Stimulated activated CD4-positive, alpha-beta T cell treated with anti-CD3 and anti-CD28 coated beads, TNF-alpha, amount 100 ng/mL, for 1 hour (primary cell): ENCODE results near the gene TRAIP.
"Not testable (repeated sequence)": the region's sequence is repeated elsewhere in the genome, so short reads cannot be mapped to it uniquely, and the experiment has no call there.

Experiments used
- DNase-seq, 3 donors: peaks; one replicate each; pipeline ENCODE4 v3.0.0-alpha.2; 2020; ENCODE audit warnings: low read depth in 3 of 3, low spot score in 1 of 3

TRAIP gene

GRCh38 chr3:49831341-49831740 lies 25.0 kb downstream of the TRAIP start:
- no peak for DNase-seq

GRCh38 chr3:49826016-49826415 lies 30.3 kb downstream of the TRAIP start:
- DNase-seq: no peak

DNA sequence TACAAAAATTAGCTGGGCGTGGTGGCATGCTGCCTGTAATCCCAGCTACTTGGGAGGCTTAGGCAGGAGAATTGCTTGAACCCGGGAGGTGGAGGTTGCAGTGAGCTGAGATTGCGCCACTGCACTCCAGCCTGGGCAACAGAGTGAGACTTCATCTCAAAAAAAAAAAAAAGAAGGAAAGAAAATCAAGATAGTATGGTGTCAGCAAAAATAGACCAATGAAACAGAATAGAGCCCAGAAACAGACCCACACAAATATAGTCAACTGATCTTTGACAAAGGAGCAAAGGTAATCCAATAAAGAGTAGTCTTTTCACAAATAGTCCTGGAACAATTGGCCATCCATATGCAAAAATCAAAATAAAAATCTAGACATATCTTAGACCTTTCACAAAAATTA lies 33.2 kb downstream of the TRAIP start:
- DNase-seq: not testable (repeated sequence)

DNA sequence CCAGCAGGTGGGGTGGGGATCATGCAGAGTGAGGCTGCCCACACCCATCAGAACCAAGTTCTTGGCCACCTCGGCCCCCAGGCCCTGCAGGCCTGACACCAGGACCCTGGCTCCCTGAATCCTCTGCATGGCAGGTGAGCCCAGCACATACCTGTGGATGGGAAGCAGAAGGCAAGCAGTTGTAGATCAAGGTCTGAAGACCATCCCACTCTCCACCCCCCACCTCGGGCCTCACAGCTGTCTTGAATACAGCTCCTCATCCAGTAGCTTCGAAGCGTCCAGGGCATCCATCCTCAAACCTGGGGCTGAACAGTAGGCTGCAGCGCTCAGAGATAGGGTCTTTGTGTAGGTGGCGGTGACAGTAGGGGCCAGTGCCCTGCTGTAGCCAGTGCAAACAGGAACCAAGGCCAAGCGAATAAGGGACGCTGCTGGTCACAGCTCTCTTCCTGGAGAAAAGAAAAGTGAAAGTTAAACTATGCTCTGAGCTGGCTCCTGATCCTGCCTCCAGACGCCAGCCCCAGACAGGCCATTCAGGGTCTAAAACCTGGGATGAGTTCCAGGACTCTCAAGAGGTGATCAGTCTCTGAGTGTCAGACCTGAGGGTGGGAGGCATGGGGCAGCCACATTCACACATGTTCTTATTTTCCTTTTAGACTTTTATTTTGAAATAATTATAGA lies 42.7 kb downstream of the TRAIP start, which contains the start of gene UBA7:
UBA7 (minus strand) TSS at position 457 of the 678 bp plus-strand sequence; CDS start at position 291, 166 bp downstream.
- no peak for DNase-seq

- DNase-seq: no peak
Measured at GRCh38 chr3:49812916-49813496, 43.4 kb downstream of the TRAIP start.

DNA sequence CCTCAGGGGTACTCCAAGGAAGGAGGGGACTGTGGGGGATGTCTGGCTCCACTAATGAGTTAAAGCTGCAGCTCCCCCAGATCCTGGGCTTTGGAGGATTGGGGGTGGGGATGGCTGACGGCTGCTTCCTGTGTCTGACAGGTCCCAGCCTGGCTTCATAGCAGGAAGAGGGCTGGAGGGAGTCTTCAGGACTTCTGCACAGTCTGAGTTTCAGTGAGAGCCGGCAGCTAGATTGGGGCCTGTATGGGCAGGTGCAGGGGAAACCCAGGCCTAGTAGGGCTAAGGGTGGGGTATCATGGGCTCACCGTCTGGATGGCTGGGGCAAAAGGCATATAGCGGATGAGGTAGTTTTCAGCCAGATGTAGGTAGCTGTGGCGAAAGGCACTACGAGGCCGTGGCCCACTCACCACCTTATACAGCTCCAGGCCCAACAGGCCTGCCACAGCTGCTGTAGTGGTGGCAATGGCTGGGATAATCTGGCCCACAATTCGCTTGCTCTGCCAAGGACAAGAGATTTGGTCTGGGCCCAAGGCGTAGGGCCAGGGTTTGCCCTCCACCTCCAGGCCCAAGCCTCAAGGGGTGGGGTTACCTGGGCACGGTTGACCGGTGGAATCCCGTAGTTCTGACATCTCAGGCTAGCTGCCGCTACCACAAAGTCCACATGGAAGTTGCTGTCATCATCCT lies 48.8 kb downstream of the TRAIP start:
- DNase-seq: no peak

GRCh38 chr3:49806850-49807249 lies 49.5 kb downstream of the TRAIP start:
- DNase-seq: no peak

DNA sequence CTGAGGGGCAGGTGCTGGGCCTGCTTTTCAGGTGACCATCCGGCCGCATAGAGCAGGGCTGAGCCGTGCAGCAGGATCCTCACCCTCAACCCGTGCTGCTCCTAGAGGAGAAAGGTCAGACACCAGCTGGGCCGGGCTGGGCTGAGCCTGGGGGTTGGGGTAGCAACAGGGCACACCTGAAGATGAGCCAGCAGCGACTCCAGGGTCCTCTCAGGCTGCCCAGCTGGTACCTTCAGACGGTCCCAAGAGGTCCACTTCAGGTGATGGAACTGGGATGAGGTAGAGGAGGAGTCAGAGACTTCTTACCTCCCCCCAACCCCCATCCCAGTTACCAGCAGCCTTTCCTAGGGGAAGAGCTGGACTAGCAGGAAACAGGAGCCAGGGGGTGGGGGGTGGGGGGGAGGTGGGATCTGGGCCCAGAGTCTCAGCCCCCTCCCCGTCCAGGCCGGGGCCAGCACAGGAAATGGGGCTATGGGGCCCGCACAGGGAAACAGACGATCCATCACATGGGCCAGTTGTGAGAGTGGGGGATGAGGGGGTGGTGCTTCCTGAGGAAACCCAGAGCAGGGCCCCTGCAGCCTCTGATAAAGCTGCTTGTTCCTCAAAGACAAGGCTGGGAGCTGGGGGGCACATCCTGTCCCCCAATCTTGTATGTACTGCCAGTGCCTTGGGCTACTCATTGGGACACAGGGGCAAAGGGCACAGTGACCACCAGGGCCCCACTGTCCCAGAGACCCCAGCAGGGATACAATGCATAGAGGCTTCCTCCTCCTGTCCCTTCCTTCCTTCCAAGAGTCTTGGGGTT lies 50.3 kb downstream of the TRAIP start:
- no peak for DNase-seq

DNA sequence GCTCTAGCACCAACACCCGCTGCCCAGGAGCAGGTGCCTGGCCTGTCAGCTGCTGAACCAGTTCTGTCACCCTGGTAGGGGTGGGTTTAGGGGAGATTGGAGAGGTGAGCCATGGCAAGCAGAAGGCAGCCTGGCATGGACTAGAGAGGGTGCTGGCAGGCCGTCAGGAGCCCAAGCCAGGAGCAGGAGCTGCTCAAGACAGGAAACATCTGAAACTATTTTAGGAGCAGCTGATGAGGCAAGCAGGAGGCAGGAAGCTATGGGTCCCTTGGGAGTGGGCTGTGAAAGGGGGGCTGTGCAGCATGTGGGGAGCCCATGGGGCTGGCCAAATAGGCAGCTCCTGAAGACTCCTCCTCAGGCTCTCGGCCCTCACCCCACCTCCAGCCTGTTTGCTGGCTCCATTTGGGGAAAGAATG lies 51.0 kb downstream of the TRAIP start:
- DNase-seq: no peak

DNA sequence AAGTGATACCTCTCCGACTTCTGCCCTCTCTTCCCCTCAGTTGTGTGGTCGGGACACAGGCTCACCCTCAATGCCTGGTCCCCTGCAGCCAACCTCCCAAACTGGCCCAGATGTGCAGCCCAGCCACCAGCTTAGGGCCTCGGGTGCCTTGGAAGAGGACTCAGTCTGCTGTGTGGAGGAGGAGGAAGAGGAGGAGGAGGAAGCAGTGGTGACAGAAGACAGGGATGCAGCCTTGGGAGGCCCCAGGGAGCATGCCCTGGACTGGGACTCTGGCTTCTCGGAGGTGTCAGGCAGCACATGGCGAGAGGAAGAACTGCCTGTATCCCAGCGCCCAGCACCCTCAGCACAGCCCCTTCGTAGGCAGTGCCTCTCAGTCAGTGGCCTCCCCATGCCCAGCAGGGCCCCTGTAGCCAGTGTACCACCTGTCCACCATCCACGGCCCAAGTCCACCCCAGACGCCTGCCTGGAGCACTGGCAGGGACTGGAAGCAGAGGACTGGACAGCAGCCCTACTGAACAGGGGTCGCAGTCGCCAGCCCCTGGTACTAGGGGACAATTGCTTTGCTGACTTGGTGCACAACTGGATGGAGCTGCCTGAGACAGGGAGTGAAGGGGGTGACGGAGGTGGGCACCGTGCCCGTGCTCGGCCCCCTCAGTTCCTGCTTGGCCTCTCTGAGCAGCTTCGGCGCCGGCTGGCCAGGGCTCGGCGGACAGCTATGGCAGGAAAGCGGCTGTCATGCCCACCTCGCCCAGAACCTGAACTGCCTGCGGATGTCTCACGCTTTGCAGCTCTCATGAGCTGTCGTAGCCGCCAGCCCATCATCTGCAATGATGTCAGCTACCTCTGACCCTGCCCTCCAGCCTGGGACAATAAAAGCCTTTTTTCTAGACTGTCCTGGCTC lies 52.0 kb downstream of the TRAIP start:
- no peak for DNase-seq

DNA sequence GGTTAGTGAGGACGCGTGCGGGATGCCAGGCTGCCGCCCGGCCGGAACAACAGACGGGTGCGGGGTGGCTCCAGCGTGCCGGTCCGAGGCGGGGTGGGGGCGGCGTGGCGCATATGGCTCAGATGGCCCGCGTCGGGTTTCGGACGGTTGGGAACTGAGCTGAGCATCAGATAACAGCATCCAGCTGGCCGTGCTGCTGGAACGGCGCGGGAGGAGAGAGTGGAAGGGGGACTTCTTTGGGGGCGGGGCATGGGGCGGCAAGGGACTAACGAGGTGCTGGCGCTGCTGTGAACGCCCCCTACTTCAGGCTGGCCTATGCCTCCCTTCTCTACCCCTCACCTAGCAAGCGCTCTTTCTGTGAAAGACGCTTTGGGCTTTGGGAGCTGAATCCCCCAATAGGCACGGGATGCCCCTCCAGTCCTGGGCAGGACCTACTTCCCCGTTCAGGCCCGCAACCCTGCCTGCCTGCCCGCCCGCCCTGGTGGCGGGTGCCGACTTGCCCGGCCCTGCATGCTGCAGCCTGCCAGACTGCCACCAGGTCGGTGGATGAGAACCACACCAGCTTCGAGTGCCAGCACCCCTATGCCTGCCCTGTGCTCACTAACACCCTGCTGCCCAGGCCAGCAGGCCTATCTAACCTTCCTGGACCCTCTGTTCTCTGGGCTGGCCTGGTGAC lies 52.8 kb downstream of the TRAIP start:
- DNase-seq: no peak

DNA sequence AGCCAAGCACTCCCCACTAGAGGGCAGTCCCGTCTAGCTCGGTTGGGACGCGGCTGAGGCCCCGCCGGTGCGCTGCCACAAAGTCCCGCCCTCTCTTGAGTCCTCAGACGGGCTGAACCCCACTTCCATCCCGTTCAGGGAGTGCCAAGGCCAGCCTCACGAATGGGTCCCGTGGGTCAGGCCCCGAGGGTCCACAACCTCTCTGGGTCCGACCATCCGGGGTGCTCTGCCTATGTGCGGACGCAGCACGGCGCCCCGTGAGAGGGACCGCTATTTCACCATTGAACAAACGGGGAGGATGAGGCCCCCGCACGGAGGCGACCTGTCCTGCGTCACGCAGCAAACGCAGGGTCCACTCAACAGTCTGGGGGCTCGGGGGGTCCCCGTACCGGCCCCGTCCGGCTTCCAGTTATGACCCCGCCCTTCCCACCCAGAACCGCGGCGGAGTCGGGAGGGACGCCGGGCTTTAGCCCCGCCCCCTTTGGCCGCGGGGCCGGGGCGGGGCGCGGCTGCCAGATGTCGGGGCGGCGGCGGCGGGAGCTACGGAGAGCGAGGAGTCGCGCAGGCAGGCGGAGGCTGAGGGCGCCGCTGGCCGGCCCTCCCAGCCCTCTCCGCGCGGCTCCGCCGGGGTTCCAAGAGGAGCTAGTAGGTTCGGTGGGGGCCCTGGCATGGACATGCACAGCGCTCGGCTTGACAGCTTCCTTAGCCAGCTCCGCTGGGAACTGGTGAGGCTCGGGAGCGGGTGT lies 53.5 kb downstream of the TRAIP start, which contains the start of gene INKA1:
INKA1 (plus strand) TSS at position 543 of the 746 bp plus-strand sequence; CDS start at position 675, 132 bp downstream.
- peak; percentile 72 to 75 (median 73) for DNase-seq

- DNase-seq: no peak
Measured at GRCh38 chr3:49801160-49801559, 55.2 kb downstream of the TRAIP start.

GRCh38 chr3:49799761-49800160 lies 56.6 kb downstream of the TRAIP start, which contains the start of gene CDHR4:
CDHR4 (minus strand) TSS chr3:49799873; CDS start chr3:49799812, 61 bp downstream.
- DNase-seq: no peak

GRCh38 chr3:49799105-49799504 lies 57.3 kb downstream of the TRAIP start:
- DNase-seq: no peak

- DNase-seq: no peak
Measured at GRCh38 chr3:49794926-49795905, 61.1 kb downstream of the TRAIP start.

- DNase-seq: no peak
Measured at GRCh38 chr3:49794431-49794830, 61.9 kb downstream of the TRAIP start.
